HepG2 (cell line): Measurements from ENCODE around the gene PRM3. TPM values are rescaled to one million over a fixed set of nuclear protein-coding genes. Genes with fewer than 3 reads are reported as not detected.
A peak's percentile ranks its signal among the peaks of the same experiment; 100 is the strongest.

Source experiments
- ARHGAP35 ChIP-seq: sonication (generic); formaldehyde crosslinking; IDR thresholded peaks from 2 replicates; pipeline ENCODE4 v1.9.0; 2022; ENCODE audit warnings: mild to moderate bottlenecking, inconsistent platforms, moderate library complexity, missing genetic modification reagents, borderline replicate concordance
- TEAD3 ChIP-seq: optimal IDR thresholded peaks from 2 replicates; pipeline ENCODE3; 2016; ENCODE audit warnings: borderline replicate concordance
- ZMYM4 ChIP-seq: sonication (generic); formaldehyde crosslinking; IDR thresholded peaks from 2 replicates; pipeline ENCODE4 v1.8.1; 2023; ENCODE audit warnings: mild to moderate bottlenecking, missing genetic modification reagents
- ZNF318 ChIP-seq: sonication (generic); formaldehyde crosslinking; IDR thresholded peaks from 2 replicates; pipeline ENCODE4 v1.4.0; 2020; ENCODE audit warnings: mild to moderate bottlenecking, missing genetic modification reagents
- ZNF563 ChIP-seq: sonication (generic); formaldehyde crosslinking; IDR thresholded peaks from 2 replicates; pipeline ENCODE4 v1.8.0; 2022; ENCODE audit warnings: mild to moderate bottlenecking, moderate library complexity, missing genetic modification reagents
- polyA plus RNA-seq, 8 experiments: library from polyadenylated mRNA; depleted of rRNA in 3 of 8; stranded (reverse) in 7 of 8; unstranded in 1 of 8; fragments of >200 nt; fragmentation: Illumina TruSeq in 4 of 8; extraction: Trizol in 4 of 8; gene quantifications; 2 replicates each; pipeline versions ENCODE4 v1.2.1 to v1.2.3, GENCODE V29; 2011 to 2016; ENCODE audit warnings: low read depth in 4 of 8, missing spikeins in 1 of 8, mixed read lengths in 1 of 8; ENCODE audit not compliant: insufficient read depth in 1 of 8
- total RNA-seq, 5 experiments: library from RNA; depleted of rRNA; stranded (reverse); fragments of >200 nt; fragmentation: Illumina TruSeq; extraction: Trizol; gene quantifications; 2 replicates each; pipeline ENCODE4 v1.2.3, GENCODE V29; 2016; ENCODE audit warnings: low read depth in 1 of 5
- TF ChIP-seq, protein P1 (sequence below): IDR thresholded peaks from 2 replicates; pipeline ENCODE4 v1.4.0; 2020; ENCODE audit warnings: mild to moderate bottlenecking, missing genetic modification reagents

PRM3 gene
- total and polyA plus RNA-seq, 2 of the 13 experiments (the other 11 are each of a cell fraction or from before 2014, with no cell fraction given), result not detected

DNA sequence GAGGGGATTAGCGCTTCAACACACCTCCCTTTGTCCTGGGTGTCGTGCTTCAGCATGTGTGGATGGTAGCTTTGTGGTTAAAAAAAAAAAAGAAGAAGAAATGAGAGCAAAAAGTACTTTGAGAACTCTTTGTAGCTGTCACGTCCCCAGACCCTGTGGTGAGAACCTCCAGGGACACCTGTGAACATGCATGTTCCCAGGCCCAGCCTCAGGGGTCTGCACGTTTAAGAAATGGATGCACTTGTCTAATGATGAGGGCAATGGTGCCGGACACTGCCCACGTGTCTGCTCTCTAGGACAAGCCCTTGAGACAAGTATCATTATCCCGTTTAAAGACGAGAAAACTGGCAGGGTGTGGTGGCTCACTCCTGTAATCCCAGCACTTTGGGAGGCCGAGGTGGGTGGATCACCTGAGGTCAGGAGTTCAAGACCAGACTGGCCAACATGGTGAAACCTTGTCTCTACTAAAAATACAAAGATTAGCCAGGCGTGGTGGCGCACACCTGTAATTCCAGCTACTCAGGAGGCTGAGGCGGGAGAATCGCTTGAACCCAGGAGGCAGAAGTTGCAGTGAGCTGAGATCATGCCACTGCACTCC lies 25.6 kb upstream of the PRM3 start (continued):
- TF ChIP-seq ZNF563 (CRISPR knock-in tag) (0 out of 2 replicates have a peak, but pooled peaks have one; percentile 59), ZNF318 (peak; percentile 47; the same call in 1 of the 2 replicates), ZMYM4 (CRISPR knock-in tag) (0 out of 2 replicates have a peak, but pooled peaks have one; percentile 13), TEAD3 (CRISPR knock-in tag) (peak; percentile 5), ARHGAP35 (CRISPR knock-in tag) (peak; percentile 55; the same call in 1 of the 2 replicates)
- TF ChIP-seq, protein P1, sequence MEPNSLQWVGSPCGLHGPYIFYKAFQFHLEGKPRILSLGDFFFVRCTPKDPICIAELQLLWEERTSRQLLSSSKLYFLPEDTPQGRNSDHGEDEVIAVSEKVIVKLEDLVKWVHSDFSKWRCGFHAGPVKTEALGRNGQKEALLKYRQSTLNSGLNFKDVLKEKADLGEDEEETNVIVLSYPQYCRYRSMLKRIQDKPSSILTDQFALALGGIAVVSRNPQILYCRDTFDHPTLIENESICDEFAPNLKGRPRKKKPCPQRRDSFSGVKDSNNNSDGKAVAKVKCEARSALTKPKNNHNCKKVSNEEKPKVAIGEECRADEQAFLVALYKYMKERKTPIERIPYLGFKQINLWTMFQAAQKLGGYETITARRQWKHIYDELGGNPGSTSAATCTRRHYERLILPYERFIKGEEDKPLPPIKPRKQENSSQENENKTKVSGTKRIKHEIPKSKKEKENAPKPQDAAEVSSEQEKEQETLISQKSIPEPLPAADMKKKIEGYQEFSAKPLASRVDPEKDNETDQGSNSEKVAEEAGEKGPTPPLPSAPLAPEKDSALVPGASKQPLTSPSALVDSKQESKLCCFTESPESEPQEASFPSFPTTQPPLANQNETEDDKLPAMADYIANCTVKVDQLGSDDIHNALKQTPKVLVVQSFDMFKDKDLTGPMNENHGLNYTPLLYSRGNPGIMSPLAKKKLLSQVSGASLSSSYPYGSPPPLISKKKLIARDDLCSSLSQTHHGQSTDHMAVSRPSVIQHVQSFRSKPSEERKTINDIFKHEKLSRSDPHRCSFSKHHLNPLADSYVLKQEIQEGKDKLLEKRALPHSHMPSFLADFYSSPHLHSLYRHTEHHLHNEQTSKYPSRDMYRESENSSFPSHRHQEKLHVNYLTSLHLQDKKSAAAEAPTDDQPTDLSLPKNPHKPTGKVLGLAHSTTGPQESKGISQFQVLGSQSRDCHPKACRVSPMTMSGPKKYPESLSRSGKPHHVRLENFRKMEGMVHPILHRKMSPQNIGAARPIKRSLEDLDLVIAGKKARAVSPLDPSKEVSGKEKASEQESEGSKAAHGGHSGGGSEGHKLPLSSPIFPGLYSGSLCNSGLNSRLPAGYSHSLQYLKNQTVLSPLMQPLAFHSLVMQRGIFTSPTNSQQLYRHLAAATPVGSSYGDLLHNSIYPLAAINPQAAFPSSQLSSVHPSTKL (CRISPR knock-in tag), result 0 out of 2 replicates have a peak, but pooled peaks have one; percentile 4
